K562 (cell line): ENCODE results near the gene LAMA3.

Source experiments
- CBX2 ChIP-seq: fragments of 200-600 bp; sonication (generic); IDR thresholded peaks from one replicate; pipeline ENCODE4 v1.6.1; 2012; ENCODE audit warnings: mild to moderate bottlenecking, low read length, inconsistent platforms; ENCODE audit not compliant: insufficient read depth, poor library complexity, severe bottlenecking
- E2F1 ChIP-seq: sonication (generic); formaldehyde crosslinking; IDR thresholded peaks from 2 replicates; pipeline ENCODE4 v1.8.1; 2023; ENCODE audit warnings: mild to moderate bottlenecking, missing genetic modification reagents, moderate library complexity
- GATAD2B ChIP-seq: fragments of 450-650 bp; IDR thresholded peaks from 2 replicates; pipeline ENCODE4 v1.6.1; 2017; ENCODE audit warnings: mild to moderate bottlenecking, borderline replicate concordance
- MEF2D ChIP-seq: conservative IDR thresholded peaks from 2 replicates; pipeline ENCODE4 v1.6.1; 2016; ENCODE audit warnings: low read depth, missing genetic modification characterization, missing compliant biosample characterization
- YY1 ChIP-seq, 3 experiments: IDR thresholded peaks; 2 replicates each; pipeline ENCODE4 v1.6.1; 2011; ENCODE audit warnings: low read length in 2 of 3, mild to moderate bottlenecking in 2 of 3, moderate library complexity in 2 of 3, borderline replicate concordance in 1 of 3, control low read depth in 1 of 3, low read depth in 1 of 3; ENCODE audit not compliant: insufficient read depth in 3 of 3, insufficient replicate concordance in 2 of 3, control insufficient read depth in 1 of 3, insufficient read length in 1 of 3; ENCODE audit errors: extremely low read depth in 1 of 3
- TF ChIP-seq, protein P1 (sequence below): fragments of 150-350 bp; IDR thresholded peaks from 2 replicates; pipeline ENCODE4 v1.6.1; 2014; ENCODE audit warnings: low read depth, mild to moderate bottlenecking, low read length, borderline replicate concordance

DNA sequence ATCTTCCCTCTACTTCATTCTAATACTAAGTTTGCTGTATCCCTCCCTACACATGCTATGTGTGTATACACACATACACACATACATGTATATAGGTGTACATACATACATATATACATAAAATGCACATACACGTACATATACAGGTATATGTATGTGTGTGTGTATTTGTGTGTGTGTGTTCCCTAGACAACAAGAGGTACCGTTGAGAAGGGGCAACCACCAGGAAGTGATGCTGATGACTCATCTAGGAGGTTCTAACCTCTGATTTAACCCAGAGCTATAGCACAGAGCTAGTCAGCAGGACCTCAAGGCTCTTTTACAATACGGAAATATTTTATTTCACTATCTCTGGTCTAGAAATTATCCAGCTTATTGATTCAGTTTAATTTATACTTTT, 139.2 kb downstream of the LAMA3 start:
- TF ChIP-seq GATAD2B, result no peak
- no peak for TF ChIP-seq YY1 (IDR thresholded peaks at IDR 0.05; ENCODE audit: borderline replicate concordance in 1 of 3, control insufficient read depth in 1 of 3, extremely low read depth in 1 of 3, insufficient read depth in 3 of 3, insufficient read length in 1 of 3, insufficient replicate concordance in 2 of 3, low read depth in 1 of 3, low read length in 2 of 3)
- no peak for TF ChIP-seq E2F1
- no peak for TF ChIP-seq MEF2D (tag)
- TF ChIP-seq CBX2, result no peak
- TF ChIP-seq, protein P1, sequence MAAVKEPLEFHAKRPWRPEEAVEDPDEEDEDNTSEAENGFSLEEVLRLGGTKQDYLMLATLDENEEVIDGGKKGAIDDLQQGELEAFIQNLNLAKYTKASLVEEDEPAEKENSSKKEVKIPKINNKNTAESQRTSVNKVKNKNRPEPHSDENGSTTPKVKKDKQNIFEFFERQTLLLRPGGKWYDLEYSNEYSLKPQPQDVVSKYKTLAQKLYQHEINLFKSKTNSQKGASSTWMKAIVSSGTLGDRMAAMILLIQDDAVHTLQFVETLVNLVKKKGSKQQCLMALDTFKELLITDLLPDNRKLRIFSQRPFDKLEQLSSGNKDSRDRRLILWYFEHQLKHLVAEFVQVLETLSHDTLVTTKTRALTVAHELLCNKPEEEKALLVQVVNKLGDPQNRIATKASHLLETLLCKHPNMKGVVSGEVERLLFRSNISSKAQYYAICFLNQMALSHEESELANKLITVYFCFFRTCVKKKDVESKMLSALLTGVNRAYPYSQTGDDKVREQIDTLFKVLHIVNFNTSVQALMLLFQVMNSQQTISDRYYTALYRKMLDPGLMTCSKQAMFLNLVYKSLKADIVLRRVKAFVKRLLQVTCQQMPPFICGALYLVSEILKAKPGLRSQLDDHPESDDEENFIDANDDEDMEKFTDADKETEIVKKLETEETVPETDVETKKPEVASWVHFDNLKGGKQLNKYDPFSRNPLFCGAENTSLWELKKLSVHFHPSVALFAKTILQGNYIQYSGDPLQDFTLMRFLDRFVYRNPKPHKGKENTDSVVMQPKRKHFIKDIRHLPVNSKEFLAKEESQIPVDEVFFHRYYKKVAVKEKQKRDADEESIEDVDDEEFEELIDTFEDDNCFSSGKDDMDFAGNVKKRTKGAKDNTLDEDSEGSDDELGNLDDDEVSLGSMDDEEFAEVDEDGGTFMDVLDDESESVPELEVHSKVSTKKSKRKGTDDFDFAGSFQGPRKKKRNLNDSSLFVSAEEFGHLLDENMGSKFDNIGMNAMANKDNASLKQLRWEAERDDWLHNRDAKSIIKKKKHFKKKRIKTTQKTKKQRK, result no peak
